HG02970 (cell line): ENCODE data around the gene ASPRV1.

Source experiments
- ATAC-seq: cut with Tn5 transposase; IDR thresholded peaks from one replicate; pipeline ENCODE4 v1.9.1; 2021; ENCODE audit warnings: mild to moderate bottlenecking, moderate library complexity, moderate number of reproducible peaks; ENCODE audit not compliant: unreplicated experiment, low FRiP score

Gene ASPRV1

DNA sequence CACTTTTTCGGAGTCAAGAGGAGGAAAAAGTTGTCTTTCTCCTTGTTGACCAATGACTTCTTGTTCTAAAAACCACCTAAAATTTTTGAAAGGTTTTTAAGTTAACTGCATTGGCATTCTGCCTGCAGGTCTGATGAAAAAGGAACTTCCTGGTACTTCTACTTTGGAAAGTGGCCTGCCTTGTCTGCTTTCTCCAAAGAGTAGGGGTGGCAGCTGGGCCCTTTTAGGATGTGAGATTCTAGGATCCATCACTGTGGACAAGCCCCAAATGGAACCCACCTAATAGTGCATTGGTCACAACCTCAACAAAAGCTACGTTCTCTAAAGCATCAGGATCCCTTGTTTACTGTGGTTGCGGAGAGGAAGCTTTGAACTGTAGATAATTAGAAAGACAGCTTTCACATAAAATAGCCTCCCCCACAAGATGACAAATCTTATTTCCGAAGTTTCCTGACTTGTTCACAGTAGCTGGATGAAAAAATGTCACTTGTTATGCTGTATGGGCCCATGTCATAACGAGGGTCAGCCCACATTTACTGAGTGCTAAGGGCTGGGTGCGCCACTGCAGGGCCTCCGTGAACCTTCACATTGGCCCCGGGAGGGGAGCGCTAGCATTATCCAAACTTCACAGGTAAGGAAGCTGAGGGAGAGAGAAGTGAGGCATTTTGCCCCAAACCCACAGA is 17.4 kb downstream of the ASPRV1 start:
- no peak for ATAC-seq

DNA sequence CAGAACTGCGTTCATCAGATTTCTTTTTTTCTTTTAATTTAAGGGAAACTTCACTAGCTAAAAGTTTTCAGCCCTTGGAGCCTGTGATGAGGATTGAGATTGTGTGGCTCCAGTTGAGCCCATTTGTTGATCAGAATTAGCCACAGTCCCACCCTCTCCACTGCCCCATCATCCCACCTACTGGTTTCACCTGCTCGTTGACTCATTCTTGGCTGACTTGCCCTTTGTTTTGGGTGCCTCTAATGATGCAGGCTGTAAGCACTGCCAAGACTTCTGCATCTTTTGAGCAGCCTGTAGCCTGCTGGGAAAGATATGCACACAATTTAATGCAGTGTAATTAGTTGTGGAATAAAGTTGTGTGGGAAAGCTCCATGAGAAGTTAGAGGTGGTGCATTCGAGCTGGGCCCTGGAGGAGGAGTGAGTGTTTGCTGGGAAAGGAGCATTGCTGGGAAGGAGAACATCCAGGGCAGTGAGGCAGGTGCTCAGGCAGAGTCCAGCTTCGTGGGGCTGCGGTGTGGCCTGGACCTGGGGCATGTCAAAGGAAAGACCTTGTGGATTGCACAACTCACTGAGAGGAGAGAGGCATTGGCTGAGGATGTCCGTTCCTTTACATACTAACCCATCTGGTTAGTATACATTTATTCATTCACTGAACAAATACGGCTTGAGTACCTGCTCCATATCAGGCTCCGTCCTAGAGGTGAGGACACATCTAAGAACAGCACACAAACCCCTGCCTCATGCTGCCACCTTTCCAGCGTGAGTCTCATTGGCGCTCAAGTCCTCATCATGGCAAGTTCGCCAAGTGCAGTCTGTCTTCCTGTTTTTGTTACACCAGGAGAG is 18.2 kb downstream of the ASPRV1 start:
- ATAC-seq: no peak

DNA sequence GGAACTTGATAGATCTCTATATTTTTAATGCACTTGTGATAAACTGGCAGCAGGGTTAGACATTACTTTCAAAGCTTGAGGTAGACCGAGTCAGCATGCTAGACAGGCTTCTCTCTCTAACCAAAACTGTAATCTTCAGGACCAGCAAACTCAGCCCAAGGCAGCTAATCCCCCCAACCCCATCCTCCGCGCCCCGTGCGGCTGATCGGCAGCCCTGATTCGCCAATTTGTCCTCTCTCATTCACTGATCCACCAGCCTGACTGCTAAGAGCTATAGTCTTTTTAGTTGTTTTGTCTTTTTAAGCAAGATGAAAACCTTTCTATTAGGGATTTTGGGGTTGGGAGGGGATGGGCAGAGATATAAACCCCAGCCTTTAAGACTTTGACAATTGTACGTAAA is 20.7 kb downstream of the ASPRV1 start:
- ATAC-seq: no peak

DNA sequence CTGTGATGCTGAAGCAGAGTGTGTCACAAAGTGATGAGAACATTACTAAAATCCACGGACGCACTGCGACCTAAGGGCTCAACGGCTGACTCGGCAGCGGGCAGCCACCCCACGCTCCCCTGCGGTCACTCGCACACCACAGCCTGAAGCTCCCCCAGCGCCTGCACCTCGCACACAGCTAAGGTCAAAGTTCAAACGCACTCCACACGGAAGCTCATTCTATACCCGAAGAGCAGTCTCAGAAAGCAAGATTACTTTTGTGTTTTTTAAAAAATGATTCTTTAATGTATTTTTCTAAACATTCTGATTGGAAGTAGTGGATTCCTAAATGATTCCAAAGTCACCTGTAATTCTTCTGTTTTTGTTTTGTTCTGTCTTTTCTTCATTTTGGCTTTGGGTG is 21.7 kb downstream of the ASPRV1 start:
- no peak for ATAC-seq

DNA sequence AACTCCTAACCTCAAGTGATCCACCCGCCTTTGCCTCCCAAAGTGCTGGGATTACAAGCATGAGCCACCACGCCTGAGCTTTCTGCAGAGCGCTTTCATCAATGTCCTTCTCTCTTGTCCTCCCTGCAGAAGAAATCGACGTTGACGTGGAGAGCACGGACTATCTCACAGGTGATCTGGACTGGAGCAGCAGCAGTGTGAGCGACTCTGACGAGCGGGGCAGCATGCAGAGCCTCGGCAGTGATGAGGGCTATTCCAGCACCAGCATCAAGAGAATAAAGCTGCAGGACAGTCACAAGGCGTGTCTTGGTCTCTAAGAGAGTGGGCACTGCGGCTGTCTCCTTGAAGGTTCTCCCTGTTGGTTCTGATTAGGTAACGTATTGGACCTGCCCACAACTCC is 23.5 kb downstream of the ASPRV1 start:
- ATAC-seq: no peak

DNA sequence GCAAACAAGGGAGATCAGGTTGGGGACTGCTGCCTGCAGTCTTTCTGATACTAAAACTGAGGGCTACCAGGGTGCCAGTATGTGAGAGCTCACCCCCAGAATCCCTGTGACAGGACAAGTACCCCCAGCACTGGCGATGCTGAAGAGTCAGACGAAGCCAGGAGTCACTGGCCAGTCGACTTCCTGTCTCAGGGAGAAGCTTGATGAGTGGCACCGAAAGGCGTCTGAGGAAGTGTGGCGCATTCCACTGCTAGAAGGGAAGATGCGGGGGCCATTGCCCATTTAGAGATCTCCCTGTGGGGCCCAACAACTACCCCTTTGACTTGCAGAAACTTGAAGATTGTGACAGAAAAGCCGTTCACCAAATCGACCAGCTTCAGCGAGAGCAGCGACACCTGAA is 24.5 kb downstream of the ASPRV1 start:
- ATAC-seq: no peak

DNA sequence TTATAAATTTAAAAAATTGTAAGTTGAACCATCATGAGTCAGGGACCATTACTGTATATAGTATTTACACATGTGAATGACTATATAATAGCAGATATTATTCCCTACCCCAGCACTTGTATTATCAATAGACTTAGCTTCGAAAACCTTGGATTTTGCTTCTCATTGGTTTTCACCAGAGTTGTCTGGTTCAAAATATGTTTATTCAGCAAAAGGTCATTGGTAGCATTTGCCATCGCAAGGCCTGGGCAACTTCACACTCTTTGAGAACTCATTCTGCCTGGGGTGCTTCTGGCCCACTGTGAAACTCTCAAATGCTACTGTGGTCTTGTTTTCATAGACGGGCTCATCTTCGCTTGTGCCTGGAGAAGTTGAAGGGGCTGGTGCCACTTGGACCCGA is 26.4 kb downstream of the ASPRV1 start:
- ATAC-seq: no peak

DNA sequence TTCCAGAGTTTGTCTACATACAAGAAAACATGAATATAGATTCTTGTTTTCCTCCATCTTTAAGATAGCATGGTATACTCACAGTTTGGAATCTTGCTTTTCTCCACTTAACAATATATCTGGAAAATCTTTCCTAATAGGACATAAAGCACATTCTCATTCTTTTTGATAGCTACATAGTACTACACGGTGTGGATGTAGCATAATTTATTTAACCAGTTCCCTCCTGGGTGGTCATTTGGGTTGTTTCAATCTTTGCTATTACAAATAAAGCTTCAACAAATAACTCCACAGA is 26.9 kb downstream of the ASPRV1 start:
- no peak for ATAC-seq

DNA sequence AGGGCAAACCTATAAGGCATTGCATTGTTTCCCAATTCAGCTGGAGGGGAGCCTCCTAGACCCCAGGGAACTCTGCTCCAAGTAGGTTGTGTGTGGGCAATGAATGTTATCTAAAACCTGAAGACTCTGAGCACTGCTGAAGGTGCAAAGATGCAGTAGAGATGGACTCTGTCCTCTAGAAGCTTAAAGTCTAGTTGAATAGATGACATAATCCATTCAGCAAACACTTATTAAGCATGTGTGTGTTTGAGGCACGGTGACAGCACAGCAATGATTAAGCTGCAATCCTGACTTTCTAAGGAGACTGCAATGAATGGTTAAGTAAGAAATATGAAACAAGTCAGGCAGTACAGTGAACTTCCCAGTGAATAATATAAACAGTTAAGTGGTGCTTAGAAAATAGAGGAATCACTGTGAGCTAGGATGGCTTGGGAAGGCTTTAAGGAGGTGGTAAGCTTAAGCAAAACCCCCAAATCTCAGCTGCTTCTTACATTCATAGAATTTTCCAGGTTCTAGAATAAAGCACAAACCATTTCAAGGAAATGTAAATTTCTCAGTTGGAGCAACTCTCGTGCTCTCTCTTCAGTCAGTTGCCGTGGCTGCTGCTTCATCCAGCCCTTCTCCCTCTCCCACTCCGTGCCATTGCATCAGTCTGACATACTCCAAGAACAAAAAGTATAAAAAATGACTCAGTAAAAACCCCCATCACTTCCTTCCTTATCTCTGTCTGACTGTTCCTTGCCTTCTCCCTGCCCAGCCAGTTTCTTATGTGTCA is 27.4 kb downstream of the ASPRV1 start:
- ATAC-seq: no peak

DNA sequence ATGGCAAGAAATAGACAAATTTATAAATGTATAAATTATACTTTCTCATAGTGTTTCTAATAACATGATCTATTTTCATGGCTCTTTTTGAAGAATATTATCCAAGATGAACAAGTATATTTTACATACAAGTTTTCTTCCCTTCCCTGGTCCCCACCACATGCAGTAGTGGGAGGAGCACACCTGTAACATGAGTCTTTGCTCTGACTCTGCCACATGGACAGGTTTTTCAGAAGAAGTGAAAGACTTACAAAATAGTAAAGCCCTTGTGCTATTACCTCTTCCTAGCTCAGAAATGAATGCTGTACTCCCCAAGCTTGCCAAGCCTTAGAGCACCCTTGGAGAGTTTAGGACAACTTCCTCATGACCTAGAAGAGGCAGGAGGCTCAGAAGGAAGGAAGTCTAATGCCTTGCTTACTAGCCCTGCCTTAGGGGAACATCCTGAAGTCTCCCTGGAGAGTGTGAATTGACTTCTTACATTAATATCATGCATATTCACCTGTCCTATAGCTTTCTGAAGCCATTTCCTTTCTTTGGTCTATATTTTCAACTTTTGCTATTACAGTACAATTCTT is 28.1 kb downstream of the ASPRV1 start:
- no peak for ATAC-seq

DNA sequence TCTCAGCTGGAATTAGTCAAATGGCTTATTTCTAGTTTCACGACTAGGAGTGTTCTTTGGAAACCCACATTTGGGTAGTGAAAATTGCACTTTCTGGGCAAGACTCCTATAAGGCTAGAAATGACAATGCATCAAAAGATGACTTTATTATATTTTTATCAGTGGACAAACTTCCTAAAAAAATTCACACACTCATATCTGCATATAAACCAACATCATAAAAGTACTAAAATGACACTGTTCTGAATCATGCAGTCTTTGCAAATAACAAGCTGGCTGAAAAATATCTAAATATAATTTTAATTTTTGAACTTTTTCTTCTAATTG is 28.9 kb downstream of the ASPRV1 start:
- ATAC-seq: no peak

DNA sequence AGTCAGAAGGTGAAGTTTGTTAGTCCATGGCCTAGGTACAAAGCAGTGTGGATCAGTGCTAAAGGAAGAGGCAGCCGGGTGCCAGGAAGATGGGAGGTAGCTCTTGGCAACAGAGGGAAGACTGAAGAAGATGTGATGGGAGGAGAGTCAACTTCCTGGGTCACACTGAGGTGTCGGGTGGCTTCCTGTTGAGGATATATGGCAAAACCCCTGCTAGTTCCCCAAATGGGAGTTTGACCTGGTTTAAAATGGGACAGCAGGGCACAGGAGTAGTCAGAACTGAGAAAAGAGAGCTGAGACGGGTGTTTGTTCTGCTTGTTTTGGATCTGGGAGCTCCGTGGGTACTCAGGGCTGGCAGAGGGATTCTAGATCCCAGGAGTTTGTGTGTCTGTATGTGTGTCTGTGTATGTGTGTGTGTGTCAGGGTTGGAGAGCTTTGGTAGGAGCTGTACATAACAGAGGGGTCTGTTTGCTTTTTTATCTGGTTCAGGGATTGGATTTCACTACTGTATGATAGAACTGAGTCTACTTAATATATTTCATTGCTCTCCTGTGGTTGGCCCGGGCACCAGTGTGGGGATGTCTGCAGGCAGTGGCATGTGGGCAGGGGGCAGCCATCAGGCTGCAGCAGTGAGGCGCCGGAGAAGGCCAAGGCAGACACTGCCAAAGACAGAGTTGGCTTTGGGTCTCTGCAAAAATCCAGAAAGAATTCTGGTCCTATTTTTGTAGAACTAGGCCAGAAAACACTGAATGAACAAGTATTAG is 29.4 kb downstream of the ASPRV1 start:
- ATAC-seq: no peak

DNA sequence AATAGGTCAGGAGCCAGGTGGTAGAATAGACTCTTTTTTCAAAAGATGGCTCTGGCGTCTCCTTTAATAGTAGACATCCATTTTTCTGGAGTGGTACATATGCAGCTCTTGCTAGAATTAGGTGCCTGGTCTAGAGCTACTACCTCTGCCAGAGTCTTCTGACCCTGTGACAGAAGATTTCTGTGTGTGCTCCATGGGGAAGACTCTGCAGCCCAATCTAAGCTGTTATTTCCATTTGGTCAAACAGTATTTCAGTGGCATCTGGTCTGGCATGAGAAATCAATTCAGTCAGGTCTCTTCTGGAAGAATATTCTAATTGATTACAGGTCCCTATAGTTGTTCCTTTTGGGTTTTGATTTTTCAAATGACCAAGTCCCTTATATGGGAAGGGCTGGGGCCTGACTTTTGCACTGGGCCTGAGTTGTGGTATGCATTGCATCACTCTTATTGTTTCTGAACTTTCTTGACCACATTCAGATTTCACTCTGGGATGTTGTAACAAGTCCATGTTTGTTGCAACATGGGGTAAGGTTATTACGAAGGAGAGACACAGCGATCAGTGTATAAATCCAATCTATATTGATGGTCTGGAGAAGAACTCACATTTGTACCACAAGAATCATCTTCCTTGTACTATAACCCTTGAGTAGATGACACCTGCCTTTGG is 34.4 kb downstream of the ASPRV1 start:
- no peak for ATAC-seq

DNA sequence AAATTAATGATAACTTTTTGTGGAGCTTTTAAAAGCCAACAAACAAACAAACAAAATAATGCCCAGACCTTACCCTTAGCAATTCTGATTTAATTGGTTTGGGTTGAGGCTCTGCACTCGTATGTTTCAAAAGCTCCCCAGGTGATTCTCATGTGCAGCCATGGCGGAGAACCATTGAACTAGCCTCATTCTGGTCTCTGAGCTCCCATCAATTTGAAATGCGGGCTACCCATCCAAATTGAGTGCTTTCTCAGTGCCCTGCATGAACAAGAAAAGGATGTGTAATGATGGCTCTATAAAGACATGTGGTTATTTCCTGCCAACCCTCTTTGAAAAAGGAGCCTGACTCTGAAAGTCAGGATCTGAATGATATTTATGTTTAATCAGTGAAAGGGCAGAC is 38.3 kb downstream of the ASPRV1 start:
- ATAC-seq: no peak

DNA sequence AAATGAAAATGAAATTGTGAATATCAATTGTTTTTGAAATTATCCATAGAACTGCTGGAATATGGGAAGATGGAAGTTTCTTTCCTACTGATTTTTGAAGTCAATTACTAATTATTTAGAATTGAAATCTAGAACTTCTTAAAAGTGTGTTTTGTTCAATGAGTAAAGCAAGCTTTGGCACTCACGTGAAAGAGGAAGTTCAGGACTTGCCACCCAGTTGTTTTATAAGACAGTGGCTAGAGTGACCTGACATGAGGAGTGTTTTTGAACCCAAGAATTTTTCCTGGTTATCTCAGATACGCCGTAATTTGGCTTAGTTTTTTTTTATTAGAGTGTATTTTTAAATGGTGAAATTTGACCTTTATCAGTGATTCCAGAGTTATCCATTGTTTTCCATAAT is 43.0 kb downstream of the ASPRV1 start:
- ATAC-seq: no peak

DNA sequence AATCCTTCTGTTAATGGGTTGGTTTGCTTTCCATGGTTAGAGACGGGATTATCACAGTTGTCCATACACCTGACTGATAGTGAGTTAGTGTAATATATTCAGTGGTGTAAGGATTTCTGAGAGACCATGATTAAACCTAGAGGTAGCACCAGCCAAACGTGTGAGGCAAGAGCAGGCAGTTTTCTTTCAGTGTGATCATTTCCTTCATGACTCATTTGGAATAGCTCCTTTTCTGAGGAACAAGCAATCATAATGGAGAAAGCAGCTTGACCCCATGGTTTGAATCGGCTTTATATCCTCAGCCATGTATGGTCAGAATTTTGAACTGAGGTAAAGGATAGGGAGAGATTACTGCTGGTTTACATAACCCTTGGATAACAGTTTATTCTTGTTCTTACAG is 43.6 kb downstream of the ASPRV1 start:
- no peak for ATAC-seq

DNA sequence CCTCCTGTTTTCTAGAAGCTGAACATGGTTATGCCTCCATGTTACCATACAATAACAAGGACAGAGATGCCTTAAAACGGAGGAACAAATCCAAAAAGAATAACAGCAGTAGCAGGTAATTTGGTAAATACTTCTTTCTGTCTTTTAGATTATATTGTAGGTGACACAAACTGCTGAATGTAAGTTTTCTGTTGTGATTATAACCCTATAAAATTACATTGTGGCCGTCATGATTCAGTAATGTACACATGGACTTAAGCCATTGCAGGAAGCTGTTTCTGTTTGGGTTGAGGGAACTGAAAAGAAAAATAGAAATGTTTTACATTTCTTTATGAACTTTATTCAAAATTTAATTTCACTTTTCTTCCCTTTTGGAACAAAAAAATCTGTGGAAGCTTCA is 45.3 kb downstream of the ASPRV1 start:
- ATAC-seq: no peak

DNA sequence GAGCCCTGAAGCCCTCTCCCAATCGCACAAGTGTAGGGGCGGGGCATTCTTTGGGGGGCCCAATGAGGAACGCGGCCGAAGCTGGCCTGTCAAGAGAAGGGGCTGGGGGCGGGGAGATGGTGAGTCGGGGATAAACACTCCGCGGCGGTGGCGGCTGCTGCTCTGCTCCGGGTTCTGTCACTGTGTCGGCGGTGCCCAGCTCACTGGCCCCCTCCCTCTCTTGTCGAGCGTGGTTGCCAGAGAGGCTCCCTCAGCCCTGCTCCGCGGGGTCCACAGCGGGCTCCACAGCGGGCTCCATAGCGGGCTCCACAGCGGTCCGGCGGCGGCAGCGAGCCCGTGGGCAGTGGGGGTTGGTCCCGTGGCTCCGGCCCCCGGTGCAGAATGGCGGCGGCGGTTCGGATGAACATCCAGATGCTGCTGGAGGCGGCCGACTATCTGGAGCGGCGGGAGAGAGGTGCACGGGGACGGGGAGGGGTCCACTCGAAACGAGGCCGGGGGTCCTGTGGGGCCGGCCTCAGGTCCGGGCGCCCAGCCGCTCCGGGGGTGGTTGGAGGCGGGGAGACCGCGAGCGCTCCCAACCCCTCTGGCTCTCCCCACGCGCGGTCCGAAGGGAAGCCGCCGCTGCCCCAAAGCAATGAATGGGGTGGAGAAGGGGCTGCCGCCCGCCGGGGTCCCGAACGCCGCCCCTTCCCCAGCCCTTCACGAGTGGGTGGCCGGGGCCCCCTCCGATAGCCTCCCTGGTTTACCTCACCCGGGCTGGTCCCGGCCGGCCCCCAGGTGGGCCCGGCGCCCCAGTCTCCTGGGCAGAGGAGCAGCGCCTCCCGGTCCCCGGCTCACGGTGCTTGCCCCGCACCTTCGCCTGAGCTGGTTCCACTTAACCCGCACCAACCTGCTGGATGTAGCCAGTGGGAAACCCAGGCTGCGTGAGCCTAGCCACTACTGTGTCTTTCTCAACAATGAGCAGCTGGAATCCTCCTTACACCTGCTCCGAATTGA is 46.2 kb downstream of the ASPRV1 start, which contains the start of gene MXD1:
MXD1 (plus strand) TSS at position 160 of the 996 bp plus-strand sequence; CDS start at position 382, 222 bp downstream.
- ATAC-seq: peak; percentile 6
